ENCODE measurements around the gene NTM.
A peak's percentile ranks its signal among the peaks of the same experiment; 100 is the strongest.

NTM gene

GRCh38 chr11:131510662-131511061, 140.2 kb downstream of the NTM start:
- no peak for DNase-seq

- peak in 1 of 2 donors; percentile 11 for DNase-seq
Measured at GRCh38 chr11:131511794-131512193, 141.4 kb downstream of the NTM start.

- DNase-seq, result no peak
Measured at GRCh38 chr11:131512228-131512627, 141.8 kb downstream of the NTM start.

DNA sequence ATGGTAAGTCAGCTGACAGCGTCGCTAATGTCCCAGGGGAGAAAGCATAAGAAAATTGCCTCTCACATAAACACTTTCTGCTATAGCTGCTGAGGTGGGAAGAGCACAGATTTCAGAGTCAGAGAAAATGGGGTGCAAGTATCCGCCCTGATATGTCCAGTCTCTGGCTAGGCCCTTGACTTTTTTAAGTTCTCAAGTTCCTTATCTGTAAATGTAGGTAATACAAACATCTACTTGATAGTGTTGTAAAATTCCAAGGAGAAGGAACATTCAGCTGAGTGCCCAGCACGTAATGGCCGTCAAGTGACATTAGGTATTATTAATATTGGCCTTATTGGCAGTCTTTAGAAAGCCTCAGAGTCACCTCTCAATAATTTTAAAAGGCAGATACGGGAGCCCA, 143.6 kb downstream of the NTM start:
- no peak for DNase-seq

GRCh38 chr11:131518305-131518838, 148.0 kb downstream of the NTM start:
- no peak for DNase-seq

DNA sequence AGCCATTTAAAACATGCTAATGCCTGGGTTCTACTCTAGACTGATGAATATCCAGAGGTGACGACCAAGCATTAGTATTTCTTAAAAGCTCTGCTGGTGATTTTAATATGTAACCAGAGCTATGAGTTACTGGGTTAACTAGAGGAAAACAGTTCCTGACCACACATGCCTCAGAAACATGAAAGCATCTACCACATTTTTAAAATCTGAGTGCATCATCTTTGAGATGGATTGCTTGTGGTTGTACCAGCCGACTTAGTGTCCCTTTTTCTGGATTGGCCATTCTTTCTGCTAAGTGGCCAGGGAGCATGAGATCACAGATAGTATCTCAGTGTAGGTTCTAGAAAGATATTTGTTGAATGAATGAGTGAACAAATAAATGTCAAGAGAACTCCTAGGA, 152.4 kb downstream of the NTM start:
- no peak for DNase-seq

- DNase-seq, result no peak
Measured at GRCh38 chr11:131530407-131530806, 160.0 kb downstream of the NTM start.

DNA sequence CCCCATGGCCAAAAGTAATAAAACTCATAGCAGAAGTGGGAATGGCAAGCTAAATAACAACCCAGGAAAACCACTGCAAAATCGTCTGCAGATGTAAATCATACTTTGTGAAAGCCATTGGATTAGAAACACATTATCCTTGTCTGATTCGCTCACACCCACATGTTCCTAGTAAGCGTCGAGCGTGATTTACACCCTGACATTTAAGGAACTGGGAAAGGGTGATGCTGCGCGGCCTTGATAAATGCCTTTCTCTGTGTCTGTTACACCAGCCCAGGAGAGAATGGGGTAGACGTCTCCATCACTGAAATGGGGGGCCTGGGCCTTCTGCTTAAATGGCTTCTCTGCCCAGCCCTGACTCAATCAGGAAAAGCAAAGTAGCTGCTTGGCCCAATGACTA, 162.7 kb downstream of the NTM start:
- DNase-seq, result no peak

GRCh38 chr11:131533998-131534397, 163.6 kb downstream of the NTM start:
- no peak for DNase-seq

DNA sequence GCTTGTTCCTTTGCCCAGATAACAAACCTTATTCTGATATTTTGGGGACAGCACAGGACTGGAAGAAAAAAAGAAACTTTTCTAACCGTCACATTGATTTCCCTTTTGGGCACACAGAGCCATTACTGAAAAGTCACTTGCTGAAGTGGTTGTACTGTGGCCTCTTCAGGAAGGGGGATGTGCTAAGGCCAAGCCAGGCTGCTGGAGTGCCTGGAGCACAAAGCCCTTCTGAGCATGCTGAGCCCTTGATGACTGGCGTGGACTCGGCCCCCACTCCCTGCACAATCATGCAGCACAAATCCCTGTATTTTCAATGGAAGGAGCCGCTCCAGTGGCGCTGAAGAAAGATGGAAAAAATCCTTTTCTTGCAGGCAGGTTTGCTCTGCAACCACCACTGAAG, 164.2 kb downstream of the NTM start:
- no peak for DNase-seq

GRCh38 chr11:131536159-131536558, 165.7 kb downstream of the NTM start:
- no peak for DNase-seq

GRCh38 chr11:131537196-131537595, 166.8 kb downstream of the NTM start:
- DNase-seq, result no peak

DNA sequence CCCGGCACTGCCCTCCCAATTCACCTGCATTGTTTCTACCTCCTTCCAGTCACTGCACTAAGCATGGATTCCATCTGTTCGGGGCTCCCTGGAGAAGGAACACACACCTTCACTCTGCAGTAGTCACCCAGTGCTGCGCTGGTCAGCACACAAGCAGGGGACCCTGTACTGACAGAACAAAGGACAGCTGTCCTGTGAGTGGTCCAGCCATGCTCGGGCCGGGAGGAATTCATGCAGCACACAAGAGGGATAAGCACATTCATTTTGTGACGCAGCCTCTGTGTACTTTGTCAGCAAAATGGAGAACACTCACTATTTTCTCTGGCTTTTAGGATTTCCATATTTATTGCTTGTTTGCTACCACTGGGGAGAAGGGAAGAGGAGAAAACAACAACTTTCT, 167.3 kb downstream of the NTM start:
- DNase-seq, result no peak

DNA sequence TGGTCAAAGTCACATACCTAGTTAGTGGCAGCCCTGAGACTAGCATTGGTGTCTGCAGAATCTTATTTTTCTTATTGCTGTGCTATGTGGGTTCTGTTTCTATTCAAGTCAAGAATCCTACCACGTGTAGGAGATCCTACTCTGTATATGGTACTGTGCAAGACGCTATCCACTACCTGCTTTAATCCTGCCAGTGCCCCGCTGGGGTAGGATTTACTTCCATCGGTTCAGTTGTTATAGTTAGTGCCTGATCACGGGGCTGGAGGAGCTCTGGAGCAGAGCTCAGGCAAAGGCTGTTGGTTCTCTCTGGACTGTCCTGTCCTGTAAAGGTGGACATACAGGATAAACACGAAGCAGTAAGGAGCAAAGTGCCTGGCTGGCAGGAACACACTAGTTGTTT, 167.9 kb downstream of the NTM start:
- DNase-seq, result no peak

- no peak for DNase-seq
Measured at GRCh38 chr11:131540676-131541075, 170.3 kb downstream of the NTM start.

DNA sequence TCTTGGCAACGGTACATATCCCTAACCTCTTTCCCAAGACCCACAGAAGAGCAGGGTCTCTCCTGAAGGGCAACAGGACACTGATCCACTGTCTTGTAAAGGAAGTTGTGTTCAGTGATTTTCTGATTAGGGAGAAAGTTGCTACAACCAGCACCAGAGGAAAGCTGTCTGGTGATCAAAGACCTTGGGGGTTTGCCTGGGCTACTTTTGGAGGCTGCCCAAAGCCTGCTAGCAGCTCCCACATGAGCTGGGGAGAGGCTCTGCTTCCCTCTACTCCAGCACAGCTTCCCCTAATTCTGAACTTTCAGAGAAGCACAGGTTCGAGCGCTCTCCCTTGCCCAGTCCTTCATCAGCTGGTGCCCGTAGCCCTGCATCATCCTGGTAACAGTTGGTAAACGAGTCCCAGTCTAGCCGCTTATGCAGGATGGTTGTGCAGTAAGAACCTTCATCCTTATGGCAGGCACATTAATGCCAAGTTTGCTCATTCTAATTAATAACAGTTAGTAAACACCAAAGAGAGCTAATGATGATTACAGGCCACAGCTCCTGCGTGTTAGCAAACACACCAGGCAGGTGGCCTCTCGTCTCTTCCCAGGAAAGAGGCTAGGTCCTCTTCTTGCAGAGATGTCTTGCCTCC, 173.1 kb downstream of the NTM start:
- no peak for DNase-seq

GRCh38 chr11:131544591-131544990, 174.2 kb downstream of the NTM start:
- no peak for DNase-seq

DNA sequence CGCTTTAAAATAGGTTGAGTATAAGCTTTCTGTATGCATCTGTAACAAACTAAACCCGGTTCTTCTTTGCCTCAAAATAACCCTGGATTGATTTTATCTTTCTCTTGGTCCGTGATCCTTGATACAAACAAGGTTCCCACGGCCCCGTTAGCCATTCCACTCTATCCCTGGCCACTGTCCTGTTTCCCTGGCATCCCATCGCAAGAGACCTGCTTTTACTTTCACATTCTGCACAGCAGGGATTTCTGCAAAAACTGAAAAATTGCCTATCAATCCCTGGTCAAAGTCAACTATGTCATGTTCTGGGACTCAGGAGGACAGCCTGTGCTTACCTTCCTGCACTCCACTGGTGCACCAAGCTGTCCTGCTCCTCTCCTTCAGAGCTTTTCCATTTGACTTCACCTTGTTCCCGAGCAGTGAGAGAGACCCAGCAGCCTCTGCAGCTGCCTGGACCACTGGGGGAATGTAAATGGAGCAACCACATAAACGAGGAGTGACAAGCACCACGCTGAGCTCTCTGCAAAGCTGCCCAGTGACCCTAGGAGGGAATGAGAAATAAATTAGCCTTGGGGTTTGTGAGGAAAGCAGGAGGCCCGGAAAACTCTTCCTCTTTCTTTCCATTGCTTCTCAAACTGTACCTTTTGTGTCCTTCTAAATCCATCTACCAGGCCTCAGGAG, 175.9 kb downstream of the NTM start:
- DNase-seq, result no peak

DNA sequence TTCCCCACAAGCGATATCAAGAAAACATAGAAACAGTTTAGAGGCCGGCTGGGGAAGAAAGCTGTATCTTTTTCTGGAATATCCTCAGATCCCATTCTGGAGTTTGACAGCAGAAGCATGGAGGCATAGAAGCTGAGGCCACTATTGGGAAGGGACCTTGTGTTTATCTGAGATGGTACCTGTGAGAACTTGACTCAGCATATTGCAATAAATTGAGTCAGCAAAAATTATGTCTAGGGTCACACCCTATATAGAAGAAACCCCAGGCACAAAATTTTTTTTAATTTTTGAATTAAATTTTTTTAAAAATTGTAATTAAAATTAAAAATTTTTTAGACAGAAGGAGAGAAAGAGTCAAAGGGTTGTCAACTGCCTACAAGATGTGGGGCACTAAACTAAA, 178.7 kb downstream of the NTM start:
- DNase-seq, result no peak

DNA sequence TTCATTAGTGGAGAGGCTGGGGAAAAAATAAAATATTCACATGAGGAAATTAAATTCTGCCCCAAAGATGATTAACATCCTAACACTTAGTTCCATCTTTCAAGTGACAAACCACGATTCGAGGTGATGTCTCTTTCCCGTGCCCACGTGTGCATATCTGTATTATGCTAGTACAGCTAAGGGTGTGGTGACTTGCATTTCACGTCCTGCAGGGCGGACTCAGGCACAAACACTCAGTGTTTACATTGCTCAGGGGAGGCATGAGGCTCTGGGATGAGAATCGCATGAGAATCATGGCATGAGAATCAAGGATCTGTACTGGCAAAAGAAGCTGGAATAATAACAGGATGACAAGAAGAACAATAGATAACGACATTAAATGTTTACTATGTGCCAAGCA, 179.4 kb downstream of the NTM start:
- DNase-seq, result no peak

GRCh38 chr11:131560287-131560686, 189.9 kb downstream of the NTM start:
- DNase-seq, result no peak

- no peak for DNase-seq
Measured at GRCh38 chr11:131561501-131561900, 191.1 kb downstream of the NTM start.

DNA sequence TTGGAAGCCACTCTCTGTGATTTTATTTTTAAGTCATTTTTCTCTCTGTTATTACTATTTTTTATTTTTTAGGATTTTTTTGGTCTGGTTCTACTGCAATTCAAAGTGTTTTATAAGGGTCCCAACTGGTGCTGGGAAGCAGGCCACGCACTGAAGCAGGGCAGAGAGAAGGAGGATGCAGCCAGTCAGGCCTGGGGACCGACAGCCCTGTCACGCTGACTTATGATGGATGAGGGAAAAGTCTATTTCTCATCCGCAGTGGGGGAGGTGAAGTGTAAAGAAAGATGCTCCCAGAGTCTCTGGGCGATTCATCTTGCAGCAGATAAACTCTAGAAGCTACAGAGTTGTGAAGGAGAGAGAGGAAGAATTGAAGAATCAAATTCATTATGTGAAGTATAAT, 191.6 kb downstream of the NTM start:
- no peak for DNase-seq

GRCh38 chr11:131568318-131568717, 197.9 kb downstream of the NTM start:
- DNase-seq, result no peak

- DNase-seq, result no peak
Measured at GRCh38 chr11:131571571-131571970, 201.2 kb downstream of the NTM start.

Measured in inflammatory macrophage treated with lipopolysaccharide for 1 hour (primary cell).